ENCODE data around the gene ATXN7. TPM values are rescaled to one million over a fixed set of nuclear protein-coding genes. Genes with fewer than 3 reads are reported as not detected.

The ATXN7 gene
- total RNA-seq, 1 experiment from 2014 or later: 27.5 TPM

- no peak overlapping the region for H3K4me3 ChIP-seq (replicated peaks in 1 of 2; ENCODE audit: low read depth in 1 of 2, low read length in 2 of 2)
- H3K27ac ChIP-seq (ENCODE audit: low read depth, low read length): no peak overlapping the region
- H3K4me2 ChIP-seq (ENCODE audit: low read length): no peak overlapping the region
- no peak for TF ChIP-seq CEBPB (IDR thresholded peaks at IDR 0.05; ENCODE audit: low read depth)
- TF ChIP-seq ZBTB33 (IDR thresholded peaks at IDR 0.05; ENCODE audit: extremely low read depth, insufficient replicate concordance, low read length): no peak
- TF ChIP-seq, protein P1, sequence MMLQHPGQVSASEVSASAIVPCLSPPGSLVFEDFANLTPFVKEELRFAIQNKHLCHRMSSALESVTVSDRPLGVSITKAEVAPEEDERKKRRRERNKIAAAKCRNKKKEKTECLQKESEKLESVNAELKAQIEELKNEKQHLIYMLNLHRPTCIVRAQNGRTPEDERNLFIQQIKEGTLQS (IDR thresholded peaks at IDR 0.05): no peak
- TF ChIP-seq SP1 (IDR thresholded peaks at IDR 0.05; ENCODE audit: low read depth): no peak
- no peak for TF ChIP-seq SIN3A (IDR thresholded peaks at IDR 0.05; ENCODE audit: low read depth)
- no peak for TF ChIP-seq FOSL1 (IDR thresholded peaks at IDR 0.05; ENCODE audit: low read depth)
- TF ChIP-seq EZH2phosphoT487 (IDR thresholded peaks at IDR 0.05; ENCODE audit: borderline replicate concordance): no peak
- TF ChIP-seq, protein P2, sequence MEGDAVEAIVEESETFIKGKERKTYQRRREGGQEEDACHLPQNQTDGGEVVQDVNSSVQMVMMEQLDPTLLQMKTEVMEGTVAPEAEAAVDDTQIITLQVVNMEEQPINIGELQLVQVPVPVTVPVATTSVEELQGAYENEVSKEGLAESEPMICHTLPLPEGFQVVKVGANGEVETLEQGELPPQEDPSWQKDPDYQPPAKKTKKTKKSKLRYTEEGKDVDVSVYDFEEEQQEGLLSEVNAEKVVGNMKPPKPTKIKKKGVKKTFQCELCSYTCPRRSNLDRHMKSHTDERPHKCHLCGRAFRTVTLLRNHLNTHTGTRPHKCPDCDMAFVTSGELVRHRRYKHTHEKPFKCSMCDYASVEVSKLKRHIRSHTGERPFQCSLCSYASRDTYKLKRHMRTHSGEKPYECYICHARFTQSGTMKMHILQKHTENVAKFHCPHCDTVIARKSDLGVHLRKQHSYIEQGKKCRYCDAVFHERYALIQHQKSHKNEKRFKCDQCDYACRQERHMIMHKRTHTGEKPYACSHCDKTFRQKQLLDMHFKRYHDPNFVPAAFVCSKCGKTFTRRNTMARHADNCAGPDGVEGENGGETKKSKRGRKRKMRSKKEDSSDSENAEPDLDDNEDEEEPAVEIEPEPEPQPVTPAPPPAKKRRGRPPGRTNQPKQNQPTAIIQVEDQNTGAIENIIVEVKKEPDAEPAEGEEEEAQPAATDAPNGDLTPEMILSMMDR (IDR thresholded peaks at IDR 0.05 in 2 of 3, conservative IDR thresholded peaks at IDR 0.05 in 1 of 3; ENCODE audit: borderline replicate concordance in 1 of 3, insufficient read depth in 1 of 3, low read depth in 2 of 3, low read length in 2 of 3): no peak
- TF ChIP-seq TCF7L2 (IDR thresholded peaks at IDR 0.05; ENCODE audit: borderline replicate concordance, extremely low read depth, insufficient read depth, insufficient read length): no peak
- no peak for TF ChIP-seq ELF1 (IDR thresholded peaks at IDR 0.05; ENCODE audit: borderline replicate concordance, low read depth)
- no peak for TF ChIP-seq POLR2AphosphoS5 (IDR thresholded peaks at IDR 0.05; ENCODE audit: low read depth, low read length)
- no peak for TF ChIP-seq CBX3 (IDR thresholded peaks at IDR 0.05; ENCODE audit: low read depth)
- no peak for TF ChIP-seq EGR1 (IDR thresholded peaks at IDR 0.05; ENCODE audit: low read depth)
- TF ChIP-seq ZFX (IDR thresholded peaks at IDR 0.05): no peak
- no peak for TF ChIP-seq SRF (IDR thresholded peaks at IDR 0.05; ENCODE audit: low read depth)
- no peak for TF ChIP-seq ZNF274 (IDR thresholded peaks at IDR 0.05; ENCODE audit: low read depth, low read length)
- no peak for TF ChIP-seq EZH2 (IDR thresholded peaks at IDR 0.05)
- RAD21 ChIA-PET (ENCODE audit: low non-redundant PET in 1 of 2, low total read pairs in 2 of 2, uncharacterized antibody in 2 of 2, unreplicated experiment in 2 of 2): no interaction called here
- intact Hi-C loops (cut with micrococcal nuclease): no loop called here
- peaks cover 63% of the 10 kb centered on the region for H3K79me2 ChIP-seq (ENCODE audit: insufficient read depth, low read length)
- H3K36me3 ChIP-seq (ENCODE audit: control insufficient read depth in 1 of 2, insufficient read depth in 2 of 2, low read length in 2 of 2): no peaks in the 10 kb centered on the region
- H3K27me3 ChIP-seq (ENCODE audit: insufficient read depth, low read length): no peaks in the 10 kb centered on the region
- 0 out of 2 replicates have a peak, but pooled peaks cover under 1% of the 10 kb centered on the region for H4K20me1 ChIP-seq (ENCODE audit: insufficient read depth)
- ATAC-seq: no peak
- no TSS peak for BruUV-seq (replicated peaks)
- no peaks in the 10 kb centered on the region for H3K9me3 ChIP-seq (ENCODE audit: control insufficient read depth in 1 of 2, insufficient read depth in 1 of 2, low read depth in 1 of 2, low read length in 2 of 2)
- no peak overlapping the region for H3K9ac ChIP-seq (ENCODE audit: low read length)
- no peak overlapping the region for H2AFZ ChIP-seq (ENCODE audit: low read depth, low read length, poor library complexity, severe bottlenecking)
- no peaks in the 10 kb centered on the region for H3K9me2 ChIP-seq (ENCODE audit: insufficient read depth)
- CTCF ChIA-PET: no interaction called here
- no peak for DNase-seq (ENCODE audit: low read depth, low spot score)
- H3K4me1 ChIP-seq (ENCODE audit: control insufficient read depth in 1 of 2, insufficient read depth in 2 of 2, low read length in 2 of 2): no peaks in the 10 kb centered on the region
- POLR2A ChIA-PET: no interaction called here
Observed at GRCh38 chr3:63880653-63881052, 17.0 kb downstream of the ATXN7 start.

All from HCT116 (cell line).